ENCODE results near the gene ZNF682. TPM values are rescaled to one million over a fixed set of nuclear protein-coding genes. Genes with fewer than 3 reads are reported as not detected.

ZNF682 gene
- total RNA-seq, 1 experiment from 2014 or later, result 4.5 TPM

GRCh38 chr19:20080656-20081055 lies 41.4 kb upstream of the ZNF682 start:
- POLR2A ChIA-PET, result no interaction called here
- no TSS peak for BruUV-seq (replicated peaks)

GRCh38 chr19:20079476-20079875 lies 40.2 kb upstream of the ZNF682 start:
- in situ Hi-C loops (cut with HindIII; ENCODE audit: low pct_unique_long_range_greater_than_20kb, low sequenced_read_pairs), result no loop called here
- H3K4me3 ChIP-seq (ENCODE audit: low read depth in 2 of 2, low read length in 2 of 2), result peak overlapping the region in 1 of 2 experiments; percentile 58; a peak in 1 of 4 replicates
- H3K36me3 ChIP-seq (ENCODE audit: control insufficient read depth, insufficient read depth, low read length), result no peaks in the 10 kb centered on the region
- DNase-seq (ENCODE audit: low read depth, low spot score) (no peak), ATAC-seq (no peak)
- BruUV-seq (replicated peaks), result no TSS peak
- POLR2A ChIA-PET, result interaction anchor here (0.6 kb wide), 1 partner anchor 27 kb away, joined by 3 read pairs; no protein-coding TSS in a partner anchor
- intact Hi-C loops (cut with micrococcal nuclease; ENCODE audit: unreplicated experiment), result no loop called here
- H3K27ac ChIP-seq (ENCODE audit: low read length), result peak overlapping the region; percentile 49; the same call in 1 of the 2 replicates
- CTCF ChIA-PET, result interaction anchor here (0.7 kb wide), 1 partner anchor 14 kb away, joined by 7 read pairs; no protein-coding TSS in a partner anchor
- no peaks in the 10 kb centered on the region for H3K27me3 ChIP-seq (ENCODE audit: control insufficient read depth, insufficient read depth, low read length)
- no peaks in the 10 kb centered on the region for H3K9me3 ChIP-seq (ENCODE audit: control insufficient read depth, insufficient read depth, low read depth, low read length)
- peaks cover 3% of the 10 kb centered on the region; the same call in 1 of the 2 replicates for H3K4me1 ChIP-seq (ENCODE audit: control insufficient read depth, insufficient read depth, low read length)
- no peak for TF ChIP-seq SIN3A (IDR thresholded peaks at IDR 0.05; ENCODE audit: borderline replicate concordance, insufficient read depth, low read depth, low read length)
- TF ChIP-seq TCF7L2 (IDR thresholded peaks at IDR 0.05; ENCODE audit: low read depth, low read length), result no peak
- no peak for TF ChIP-seq REST (IDR thresholded peaks at IDR 0.05; ENCODE audit: insufficient read depth in 1 of 2, low read depth in 2 of 2, low read length in 1 of 2)
- no peak for TF ChIP-seq POLR2AphosphoS5 (IDR thresholded peaks at IDR 0.05; ENCODE audit: low read depth, low read length)
- TF ChIP-seq CTCF (IDR thresholded peaks at IDR 0.05), result no peak

More at GRCh38 chr19:20080656-20081055, 41.4 kb upstream of the ZNF682 start:
- Histone ChIP-seq H3K27me3 (ENCODE audit: control insufficient read depth, insufficient read depth, low read length) (no peaks in the 10 kb centered on the region), H3K9me3 (ENCODE audit: control insufficient read depth, insufficient read depth, low read depth, low read length) (no peaks in the 10 kb centered on the region), H3K27ac (ENCODE audit: low read length) (no peak overlapping the region), H3K36me3 (ENCODE audit: control insufficient read depth, insufficient read depth, low read length) (no peaks in the 10 kb centered on the region), H3K4me1 (ENCODE audit: control insufficient read depth, insufficient read depth, low read length) (peaks cover 3% of the 10 kb centered on the region; the same call in 1 of the 2 replicates), H3K4me3 (ENCODE audit: low read depth in 2 of 2, low read length in 2 of 2) (no peak overlapping the region)
- in situ Hi-C loops (cut with HindIII; ENCODE audit: low pct_unique_long_range_greater_than_20kb, low sequenced_read_pairs), result no loop called here
- CTCF ChIA-PET, result no interaction called here
- no peak for ATAC-seq
- no peak for DNase-seq (ENCODE audit: low read depth, low spot score)
- TF ChIP-seq CTCF (IDR thresholded peaks at IDR 0.05), result no peak
- no peak for TF ChIP-seq POLR2AphosphoS5 (IDR thresholded peaks at IDR 0.05; ENCODE audit: low read depth, low read length)
- no peak for TF ChIP-seq TCF7L2 (IDR thresholded peaks at IDR 0.05; ENCODE audit: low read depth, low read length)
- TF ChIP-seq SIN3A (IDR thresholded peaks at IDR 0.05; ENCODE audit: borderline replicate concordance, insufficient read depth, low read depth, low read length), result no peak
- intact Hi-C loops (cut with micrococcal nuclease; ENCODE audit: unreplicated experiment), result no loop called here

All from Panc1 (cell line).